ENCODE results near the gene ARHGEF38.

The ARHGEF38 gene

GRCh38 chr4:105631818-105632400 is 79.5 kb downstream of the ARHGEF38 start:
- H3K27ac ChIP-seq (ENCODE audit: low read depth, low read length): no peak overlapping the region
- no peak overlapping the region for H3K4me2 ChIP-seq (ENCODE audit: low read length)

DNA sequence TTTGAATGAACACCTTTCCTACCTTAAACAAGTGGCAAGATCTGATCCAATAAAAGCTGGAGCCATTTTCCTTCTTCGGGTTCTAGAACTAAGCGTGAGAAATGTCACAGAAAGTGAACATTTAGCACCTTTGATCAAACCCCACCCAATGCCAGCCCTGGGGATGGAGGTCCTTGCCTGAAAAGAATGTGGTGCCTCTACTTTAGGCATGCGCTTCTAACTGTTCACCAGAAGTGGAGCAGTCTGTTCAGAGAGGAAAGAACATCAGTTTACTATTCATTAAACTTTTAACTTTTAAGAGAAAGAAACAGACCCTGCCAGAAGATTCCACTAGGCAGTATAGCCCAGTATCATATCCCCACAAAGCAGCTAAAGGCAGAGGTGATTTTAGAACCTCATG is 80.2 kb downstream of the ARHGEF38 start:
- no peak overlapping the region for H3K27ac ChIP-seq (ENCODE audit: low read depth, low read length)
- H4K20me1 ChIP-seq (ENCODE audit: control insufficient read depth, insufficient read depth, low read depth, low read length): no peaks in the 10 kb centered on the region
- no peaks in the 10 kb centered on the region for H3K9me3 ChIP-seq (ENCODE audit: control insufficient read depth, insufficient read depth, low read length)
- peaks cover 4% of the 10 kb centered on the region; the same call in 1 of the 2 replicates for H3F3A ChIP-seq (ENCODE audit: control insufficient read depth, insufficient read depth)
- no peaks in the 10 kb centered on the region for H3K27me3 ChIP-seq (ENCODE audit: control insufficient read depth, low read length)
- TF ChIP-seq CTCF (IDR thresholded peaks at IDR 0.05; ENCODE audit: low read depth, low read length, poor library complexity, severe bottlenecking): no peak
- no peak for TF ChIP-seq EZH2phosphoT487 (IDR thresholded peaks at IDR 0.05; ENCODE audit: borderline replicate concordance, low read length)
- H3K36me3 ChIP-seq (ENCODE audit: control insufficient read depth, low read length): no peaks in the 10 kb centered on the region
- H3K9me2 ChIP-seq (replicated peaks; ENCODE audit: control insufficient read depth, low read length): no peaks in the 10 kb centered on the region
- H3K4me2 ChIP-seq (ENCODE audit: low read length): no peak overlapping the region
- H3K79me2 ChIP-seq (ENCODE audit: control insufficient read depth, low read length): no peaks in the 10 kb centered on the region
- no peak overlapping the region for H3K4me3 ChIP-seq (ENCODE audit: low read length)
- peaks cover 40% of the 10 kb centered on the region for H3K4me1 ChIP-seq (ENCODE audit: control insufficient read depth, low read length)

More at GRCh38 chr4:105631818-105632400, 79.5 kb downstream of the ARHGEF38 start:
- Histone ChIP-seq H3K9me3 (ENCODE audit: control insufficient read depth, insufficient read depth, low read length) (no peaks in the 10 kb centered on the region), H3K36me3 (ENCODE audit: control insufficient read depth, low read length) (no peaks in the 10 kb centered on the region), H3K4me3 (ENCODE audit: low read length) (no peak overlapping the region), H3K9me2 (replicated peaks; ENCODE audit: control insufficient read depth, low read length) (no peaks in the 10 kb centered on the region), H3K27me3 (ENCODE audit: control insufficient read depth, low read length) (no peaks in the 10 kb centered on the region), H3K4me1 (ENCODE audit: control insufficient read depth, low read length) (peaks cover 34% of the 10 kb centered on the region), H3K79me2 (ENCODE audit: control insufficient read depth, low read length) (no peaks in the 10 kb centered on the region), H4K20me1 (ENCODE audit: control insufficient read depth, insufficient read depth, low read depth, low read length) (no peaks in the 10 kb centered on the region), H3F3A (ENCODE audit: control insufficient read depth, insufficient read depth) (peaks cover 3% of the 10 kb centered on the region; the same call in 1 of the 2 replicates)
- TF ChIP-seq EZH2phosphoT487 (IDR thresholded peaks at IDR 0.05; ENCODE audit: borderline replicate concordance, low read length): no peak
- no peak for TF ChIP-seq CTCF (IDR thresholded peaks at IDR 0.05; ENCODE audit: low read depth, low read length, poor library complexity, severe bottlenecking)

GRCh38 chr4:105633241-105633640 is 80.8 kb downstream of the ARHGEF38 start:
- no peak overlapping the region for H3K4me2 ChIP-seq (ENCODE audit: low read length)
- H3K9me3 ChIP-seq (ENCODE audit: control insufficient read depth, insufficient read depth, low read length): no peaks in the 10 kb centered on the region
- H3K79me2 ChIP-seq (ENCODE audit: control insufficient read depth, low read length): no peaks in the 10 kb centered on the region
- no peak overlapping the region for H3K27ac ChIP-seq (ENCODE audit: low read depth, low read length)
- H3K27me3 ChIP-seq (ENCODE audit: control insufficient read depth, low read length): no peaks in the 10 kb centered on the region
- TF ChIP-seq EZH2phosphoT487 (IDR thresholded peaks at IDR 0.05; ENCODE audit: borderline replicate concordance, low read length) (no peak), CTCF (IDR thresholded peaks at IDR 0.05; ENCODE audit: low read depth, low read length, poor library complexity, severe bottlenecking) (no peak)
- no peaks in the 10 kb centered on the region for H4K20me1 ChIP-seq (ENCODE audit: control insufficient read depth, insufficient read depth, low read depth, low read length)
- H3K4me3 ChIP-seq (ENCODE audit: low read length): no peak overlapping the region
- H3F3A ChIP-seq (ENCODE audit: control insufficient read depth, insufficient read depth): peaks cover 9% of the 10 kb centered on the region; the same call in 1 of the 2 replicates
- peaks cover 47% of the 10 kb centered on the region for H3K4me1 ChIP-seq (ENCODE audit: control insufficient read depth, low read length)
- H3K36me3 ChIP-seq (ENCODE audit: control insufficient read depth, low read length): no peaks in the 10 kb centered on the region
- no peaks in the 10 kb centered on the region for H3K9me2 ChIP-seq (replicated peaks; ENCODE audit: control insufficient read depth, low read length)

All from DOHH2 (cell line).